Measurements from ENCODE around the gene CALM1. TPM values are rescaled to one million over a fixed set of nuclear protein-coding genes. Genes with fewer than 3 reads are reported as not detected.

CALM1 gene
- total RNA-seq, 3 donors from 2014 or later (not counting 1 experiment from before 2014, with no cell fraction given), result 868 to 1,074 (median 907) TPM

DNA sequence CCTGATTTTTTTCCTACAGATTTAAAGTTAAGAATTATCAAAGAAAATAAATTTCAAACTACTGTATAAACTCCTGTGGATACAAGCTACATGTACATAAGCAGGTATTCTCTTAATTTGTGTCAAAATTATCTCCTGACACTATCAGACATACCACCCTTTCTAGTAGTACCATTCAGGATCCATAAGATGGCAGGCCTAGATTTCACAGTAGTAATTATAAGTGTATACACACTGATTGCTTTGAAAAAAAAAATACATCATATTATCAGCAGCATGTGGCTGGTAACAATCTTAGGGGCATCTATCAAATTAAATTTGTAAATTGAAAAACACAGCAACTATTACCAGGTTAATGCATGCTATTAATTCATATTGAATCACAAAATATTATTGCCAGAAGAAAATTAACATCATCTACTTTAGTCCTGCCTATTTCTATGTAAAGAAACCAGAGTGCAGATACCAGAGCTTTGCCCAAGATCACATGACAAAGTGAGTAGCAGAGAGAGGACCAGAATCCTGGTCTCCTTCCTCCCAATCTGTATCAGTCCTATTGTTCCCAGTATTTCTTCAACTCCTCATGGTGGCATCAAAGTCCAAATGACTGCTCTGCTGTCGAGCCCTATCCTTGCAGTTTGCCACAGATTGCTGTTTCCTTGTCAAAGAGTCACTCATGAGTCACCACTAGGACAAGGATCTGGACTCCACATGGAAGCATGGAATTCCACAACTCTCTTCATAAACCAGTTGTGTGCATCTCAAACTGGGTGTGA lies 27.7 kb upstream of the CALM1 start:
- peaks cover 0 to 3% of the 10 kb centered on the region in 2 donors for H3K27me3 Mint-ChIP-seq (ENCODE audit: low read depth in 2 of 2)
- Histone ChIP-seq H3K4me1 (ENCODE audit: control insufficient read depth, insufficient read depth, low read length) (no peaks in the 10 kb centered on the region), H3K36me3 (ENCODE audit: control insufficient read depth, insufficient read depth, low read length) (no peaks in the 10 kb centered on the region), H3K27me3 (ENCODE audit: control insufficient read depth, insufficient read depth, low read length) (no peaks in the 10 kb centered on the region), H3K4me3 (ENCODE audit: low read length) (no peak overlapping the region), H3K27ac (ENCODE audit: low read length) (no peak overlapping the region), H3K9me3 (ENCODE audit: control insufficient read depth, insufficient read depth, low read length) (no peaks in the 10 kb centered on the region)
- TF ChIP-seq, protein P1, sequence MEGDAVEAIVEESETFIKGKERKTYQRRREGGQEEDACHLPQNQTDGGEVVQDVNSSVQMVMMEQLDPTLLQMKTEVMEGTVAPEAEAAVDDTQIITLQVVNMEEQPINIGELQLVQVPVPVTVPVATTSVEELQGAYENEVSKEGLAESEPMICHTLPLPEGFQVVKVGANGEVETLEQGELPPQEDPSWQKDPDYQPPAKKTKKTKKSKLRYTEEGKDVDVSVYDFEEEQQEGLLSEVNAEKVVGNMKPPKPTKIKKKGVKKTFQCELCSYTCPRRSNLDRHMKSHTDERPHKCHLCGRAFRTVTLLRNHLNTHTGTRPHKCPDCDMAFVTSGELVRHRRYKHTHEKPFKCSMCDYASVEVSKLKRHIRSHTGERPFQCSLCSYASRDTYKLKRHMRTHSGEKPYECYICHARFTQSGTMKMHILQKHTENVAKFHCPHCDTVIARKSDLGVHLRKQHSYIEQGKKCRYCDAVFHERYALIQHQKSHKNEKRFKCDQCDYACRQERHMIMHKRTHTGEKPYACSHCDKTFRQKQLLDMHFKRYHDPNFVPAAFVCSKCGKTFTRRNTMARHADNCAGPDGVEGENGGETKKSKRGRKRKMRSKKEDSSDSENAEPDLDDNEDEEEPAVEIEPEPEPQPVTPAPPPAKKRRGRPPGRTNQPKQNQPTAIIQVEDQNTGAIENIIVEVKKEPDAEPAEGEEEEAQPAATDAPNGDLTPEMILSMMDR (IDR thresholded peaks at IDR 0.05), result peak; percentile 49
- intact Hi-C loops (cut with micrococcal nuclease), result loop anchor here (1.0 kb wide), 2 partner anchors 150 to 328 kb away; no protein-coding TSS in a partner anchor
- no peak overlapping the region for H3K27ac Mint-ChIP-seq
- H3K9me3 Mint-ChIP-seq, result no peaks in the 10 kb centered on the region
- no peaks in the 10 kb centered on the region for H3K4me1 Mint-ChIP-seq
- ATAC-seq, result peak; percentile 79 to 92 (median 88)
- DNase-seq, result peak in 1 of 2 donors; percentile 69
- no peak overlapping the region for H3K4me3 Mint-ChIP-seq
- 84% methylated on average over 1 of the region's 1 CpG for WGBS (ENCODE audit: insufficient coverage)
- H3K36me3 Mint-ChIP-seq, result no peaks in the 10 kb centered on the region

DNA sequence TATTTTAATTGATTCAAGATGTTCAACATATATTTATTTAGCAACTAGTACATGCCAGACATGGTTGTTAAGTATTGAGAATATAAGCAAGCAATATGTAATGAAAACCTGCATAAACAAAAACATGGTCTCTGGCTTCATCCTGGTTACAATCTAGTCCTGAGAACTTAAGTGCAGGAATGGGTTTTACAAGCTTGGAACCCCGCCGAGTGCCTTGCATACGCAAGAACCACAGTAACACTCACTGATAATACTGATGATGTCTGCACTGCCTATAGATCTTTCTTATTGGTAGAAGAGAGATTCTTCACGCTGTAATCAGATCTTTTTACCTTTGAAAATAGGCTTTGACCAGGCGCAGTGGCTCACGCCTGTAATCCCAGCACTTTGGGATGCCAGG lies 22.9 kb upstream of the CALM1 start:
- H3K27ac Mint-ChIP-seq, result no peak overlapping the region
- H3K9me3 Mint-ChIP-seq, result no peaks in the 10 kb centered on the region
- DNase-seq (no peak), ATAC-seq (no peak)
- no peaks in the 10 kb centered on the region for H3K4me1 Mint-ChIP-seq
- Histone ChIP-seq H3K4me3 (ENCODE audit: low read length) (no peak overlapping the region), H3K9me3 (ENCODE audit: control insufficient read depth, insufficient read depth, low read length) (no peaks in the 10 kb centered on the region), H3K27me3 (ENCODE audit: control insufficient read depth, insufficient read depth, low read length) (no peaks in the 10 kb centered on the region), H3K4me1 (ENCODE audit: control insufficient read depth, insufficient read depth, low read length) (no peaks in the 10 kb centered on the region), H3K27ac (ENCODE audit: low read length) (no peak overlapping the region), H3K36me3 (ENCODE audit: control insufficient read depth, insufficient read depth, low read length) (no peaks in the 10 kb centered on the region)
- TF ChIP-seq, protein P1 (IDR thresholded peaks at IDR 0.05), result no peak
- intact Hi-C loops (cut with micrococcal nuclease), result no loop called here
- no peaks in the 10 kb centered on the region for H3K27me3 Mint-ChIP-seq (ENCODE audit: low read depth in 2 of 2)
- H3K4me3 Mint-ChIP-seq, result no peak overlapping the region
- 94% methylated on average over 6 of the region's 6 CpGs for WGBS (ENCODE audit: insufficient coverage)
- H3K36me3 Mint-ChIP-seq, result no peaks in the 10 kb centered on the region

DNA sequence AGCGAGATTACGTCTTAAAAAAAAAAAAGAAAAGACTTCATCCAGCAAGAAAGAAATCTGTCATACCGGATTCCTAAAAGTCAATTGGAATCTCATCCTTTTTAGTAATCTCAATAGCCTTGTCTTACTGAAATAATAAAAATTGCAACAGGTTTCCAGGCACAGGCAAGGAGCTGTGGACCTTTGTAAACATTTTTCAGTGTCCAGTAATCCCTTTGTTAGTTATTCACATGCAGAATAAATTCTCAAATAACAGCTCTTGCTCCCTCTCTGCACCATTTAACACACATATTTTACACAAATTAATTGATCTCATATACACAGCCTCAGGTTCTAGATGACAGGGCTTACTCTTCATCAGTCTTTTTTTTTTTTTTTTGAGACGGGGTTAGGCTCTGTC lies 22.0 kb upstream of the CALM1 start:
- Histone ChIP-seq H3K4me1 (ENCODE audit: control insufficient read depth, insufficient read depth, low read length) (no peaks in the 10 kb centered on the region), H3K36me3 (ENCODE audit: control insufficient read depth, insufficient read depth, low read length) (no peaks in the 10 kb centered on the region), H3K9me3 (ENCODE audit: control insufficient read depth, insufficient read depth, low read length) (no peaks in the 10 kb centered on the region), H3K27me3 (ENCODE audit: control insufficient read depth, insufficient read depth, low read length) (no peaks in the 10 kb centered on the region), H3K27ac (ENCODE audit: low read length) (no peak overlapping the region), H3K4me3 (ENCODE audit: low read length) (no peak overlapping the region)
- Mint-ChIP-seq H3K9me3 (no peaks in the 10 kb centered on the region), H3K4me3 (no peak overlapping the region), H3K36me3 (no peaks in the 10 kb centered on the region), H3K27ac (no peak overlapping the region), H3K4me1 (no peaks in the 10 kb centered on the region), H3K27me3 (ENCODE audit: low read depth in 2 of 2) (no peaks in the 10 kb centered on the region)
- DNase-seq (no peak), ATAC-seq (no peak)
- intact Hi-C loops (cut with micrococcal nuclease), result no loop called here
- TF ChIP-seq, protein P1 (IDR thresholded peaks at IDR 0.05), result no peak
- 90% methylated on average over 4 of the region's 4 CpGs for WGBS (ENCODE audit: insufficient coverage)

DNA sequence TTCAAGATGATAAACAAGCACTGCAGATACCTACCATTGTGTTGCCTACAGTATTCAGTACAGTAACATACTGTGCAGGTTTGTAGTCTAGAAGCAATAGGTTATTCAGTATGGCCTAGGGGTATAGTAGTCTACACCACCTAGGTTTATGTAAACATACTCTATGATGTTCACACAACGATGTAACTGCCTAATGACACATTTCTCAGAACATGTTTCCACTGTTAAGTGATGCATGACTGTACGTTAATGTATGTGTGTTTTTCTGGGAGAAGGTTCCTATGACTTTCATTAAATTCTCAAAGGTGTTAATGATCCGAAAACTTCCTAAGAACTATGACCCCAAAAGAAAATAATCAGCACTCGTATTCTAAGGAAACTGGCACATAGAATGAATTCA lies 20.9 kb upstream of the CALM1 start:
- TF ChIP-seq, protein P1 (IDR thresholded peaks at IDR 0.05), result no peak
- Mint-ChIP-seq H3K4me3 (no peak overlapping the region), H3K9me3 (no peaks in the 10 kb centered on the region), H3K4me1 (no peaks in the 10 kb centered on the region), H3K27ac (no peak overlapping the region), H3K27me3 (ENCODE audit: low read depth in 2 of 2) (no peaks in the 10 kb centered on the region), H3K36me3 (no peaks in the 10 kb centered on the region)
- WGBS (ENCODE audit: insufficient coverage), result no CpG with 5 or more reads among the region's 4 CpGs
- ATAC-seq (no peak), DNase-seq (no peak)
- Histone ChIP-seq H3K9me3 (ENCODE audit: control insufficient read depth, insufficient read depth, low read length) (no peaks in the 10 kb centered on the region), H3K36me3 (ENCODE audit: control insufficient read depth, insufficient read depth, low read length) (no peaks in the 10 kb centered on the region), H3K4me3 (ENCODE audit: low read length) (no peak overlapping the region), H3K27ac (ENCODE audit: low read length) (no peak overlapping the region), H3K4me1 (ENCODE audit: control insufficient read depth, insufficient read depth, low read length) (no peaks in the 10 kb centered on the region), H3K27me3 (ENCODE audit: control insufficient read depth, insufficient read depth, low read length) (no peaks in the 10 kb centered on the region)
- intact Hi-C loops (cut with micrococcal nuclease), result no loop called here

Measured in natural killer cell (primary cell).